GM21717 (cell line): ENCODE results near the gene ALDH1B1.
A peak's percentile ranks its signal among the peaks of the same experiment; 100 is the strongest.

ENCODE experiments used
- ATAC-seq: cut with Tn5 transposase; IDR thresholded peaks from one replicate; pipeline ENCODE4 v1.9.1; 2021; ENCODE audit warnings: mild to moderate bottlenecking, moderate library complexity; ENCODE audit not compliant: unreplicated experiment

ALDH1B1 gene

DNA sequence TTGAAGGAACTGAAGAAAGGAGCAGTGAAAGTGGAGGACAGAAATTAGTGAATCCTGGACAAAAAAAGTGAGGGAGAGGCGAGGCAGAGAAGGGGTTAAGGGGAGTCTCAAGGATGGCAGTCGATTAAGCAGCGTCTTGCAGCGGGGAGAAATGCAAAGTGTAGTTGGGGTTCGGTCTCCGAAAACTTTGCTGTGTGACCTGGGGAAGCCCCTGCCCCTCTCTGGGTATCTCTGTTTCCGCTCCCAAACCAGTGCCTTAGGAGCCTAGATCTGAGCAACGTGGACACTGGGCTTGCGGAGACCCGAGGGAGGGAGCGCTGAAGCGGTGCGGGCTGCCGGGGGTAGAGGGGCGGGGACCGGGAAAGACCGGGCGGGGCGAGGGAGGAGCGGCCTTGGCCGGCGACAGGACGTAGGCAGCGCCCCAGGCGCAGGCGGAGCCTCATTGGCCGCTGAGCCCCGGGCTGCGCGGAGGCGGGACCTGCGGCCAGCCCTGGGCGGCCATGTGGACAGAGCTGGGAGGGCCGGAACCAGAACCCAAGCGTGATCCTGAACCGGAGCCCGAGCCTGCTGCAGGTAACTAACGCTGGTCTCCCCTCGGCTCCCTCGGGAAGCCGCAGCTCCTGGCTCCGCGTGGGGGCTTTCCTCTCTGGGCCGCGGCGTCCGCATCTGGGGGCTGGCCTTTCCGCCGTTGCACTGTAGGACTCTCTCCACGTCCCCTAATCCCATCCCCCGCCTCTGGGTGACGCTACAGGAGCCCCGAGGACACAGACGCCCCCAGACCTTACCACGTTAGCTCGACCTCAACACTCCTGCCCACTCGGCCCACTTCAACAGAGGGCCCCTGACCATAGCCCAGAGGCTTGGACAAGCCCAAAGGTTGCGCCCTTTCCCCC is at the start of gene ALDH1B1:
ALDH1B1 (plus strand) TSS at position 468 of the 893 bp plus-strand sequence. CDS start 3,047 bp downstream, outside the sequence.
- peak; percentile 98 for ATAC-seq

GRCh38 chr9:38343037-38343436 is 49.5 kb upstream of the ALDH1B1 start:
- ATAC-seq = no peak

DNA sequence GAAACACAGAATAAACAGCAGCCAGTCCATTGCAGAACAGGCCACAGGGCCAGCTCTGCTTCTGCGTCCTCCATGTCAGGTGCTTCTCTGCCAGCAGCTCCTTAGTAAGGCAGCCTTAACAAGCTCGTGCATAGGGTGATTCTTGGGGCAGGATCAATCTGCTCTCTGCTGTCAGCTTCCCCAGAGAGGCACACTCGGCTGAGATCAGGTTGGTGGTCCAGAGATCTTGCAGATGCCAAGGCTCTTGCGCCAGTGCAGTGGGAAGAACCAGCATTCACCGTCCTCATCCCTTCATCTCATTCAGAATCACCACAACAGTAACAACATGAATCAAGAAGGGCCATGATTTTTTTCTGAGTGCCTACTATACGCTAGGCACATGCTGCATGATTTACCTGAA is 49.0 kb upstream of the ALDH1B1 start:
- no peak for ATAC-seq

DNA sequence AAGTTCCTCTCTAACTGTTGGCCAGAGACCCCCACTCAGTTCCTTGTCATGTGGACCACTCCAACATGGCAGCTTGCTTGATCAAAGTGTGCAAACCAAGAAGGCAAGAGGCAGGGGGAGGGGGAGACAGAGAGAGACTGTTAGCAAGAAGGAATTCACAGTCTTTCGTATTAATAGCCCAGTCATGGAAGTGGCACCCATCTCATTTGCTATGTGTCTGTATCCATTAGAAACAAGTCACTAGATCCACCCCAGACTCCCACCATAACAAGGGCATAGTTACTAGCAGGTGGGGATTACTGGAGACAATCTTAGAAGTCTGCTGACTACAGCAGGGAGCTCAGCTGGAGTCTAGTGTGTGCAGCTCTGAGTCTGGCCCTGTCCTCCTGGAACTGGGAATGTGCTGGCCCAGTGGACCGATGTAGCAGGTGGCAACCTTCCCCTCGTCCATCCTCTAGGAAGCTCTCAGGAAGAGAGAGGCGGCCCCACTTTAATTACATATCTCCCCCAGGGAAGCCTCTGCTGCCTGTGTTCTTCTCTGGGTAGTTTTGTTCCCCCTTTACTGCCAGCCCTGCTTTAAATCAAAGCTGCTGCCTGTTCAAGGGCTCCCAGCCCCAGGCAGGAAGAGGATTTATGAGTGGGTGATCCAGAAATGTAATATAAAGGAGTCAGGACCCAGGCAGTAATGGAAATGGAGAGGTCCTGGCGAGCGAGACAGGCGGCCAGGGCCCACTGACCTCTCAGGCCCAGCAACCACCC is 47.8 kb upstream of the ALDH1B1 start:
- no peak for ATAC-seq

DNA sequence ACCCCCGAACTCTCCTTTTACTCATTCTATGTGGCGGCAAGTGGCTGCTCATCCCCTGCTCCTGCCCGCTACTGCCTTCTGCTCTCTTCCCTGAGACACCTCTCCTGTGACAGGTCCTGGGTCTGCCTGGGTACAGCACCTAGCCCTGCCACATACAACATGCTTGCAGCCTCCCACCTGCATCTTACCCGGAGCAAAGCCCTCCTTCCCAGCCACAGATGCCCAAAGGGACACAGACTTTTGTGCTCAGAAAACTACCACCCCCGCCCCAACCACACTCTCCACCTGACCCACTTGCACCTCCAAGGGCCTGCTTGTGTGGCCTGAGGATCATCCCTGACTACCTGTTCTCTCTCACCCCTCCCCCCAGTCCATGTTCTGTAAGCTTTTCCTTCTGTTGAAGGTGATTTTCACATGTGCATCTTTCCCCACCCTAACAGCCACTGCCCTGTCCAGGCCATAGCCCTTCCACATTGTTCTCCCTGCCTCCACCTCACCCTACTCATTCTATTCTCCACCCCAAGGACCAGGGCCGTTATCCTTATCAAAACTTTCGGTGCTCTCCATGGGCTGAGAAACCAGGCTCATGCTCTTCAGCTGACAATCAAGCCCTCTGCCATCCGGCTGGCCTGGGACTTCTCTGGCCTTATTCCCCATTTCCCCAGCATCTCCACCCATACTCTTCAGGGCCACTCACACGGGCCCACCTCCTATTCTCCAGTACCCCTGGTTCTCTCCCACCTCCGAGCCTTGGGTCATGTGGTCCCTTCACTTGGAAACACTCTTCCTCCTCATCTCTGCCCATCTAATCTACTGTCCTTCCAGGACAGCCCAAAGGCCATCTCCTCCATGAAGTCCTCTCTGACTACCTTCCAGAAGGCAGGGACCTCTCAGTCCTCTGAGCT is 46.4 kb upstream of the ALDH1B1 start:
- ATAC-seq = no peak

GRCh38 chr9:38346811-38347210 is 45.7 kb upstream of the ALDH1B1 start:
- no peak for ATAC-seq

DNA sequence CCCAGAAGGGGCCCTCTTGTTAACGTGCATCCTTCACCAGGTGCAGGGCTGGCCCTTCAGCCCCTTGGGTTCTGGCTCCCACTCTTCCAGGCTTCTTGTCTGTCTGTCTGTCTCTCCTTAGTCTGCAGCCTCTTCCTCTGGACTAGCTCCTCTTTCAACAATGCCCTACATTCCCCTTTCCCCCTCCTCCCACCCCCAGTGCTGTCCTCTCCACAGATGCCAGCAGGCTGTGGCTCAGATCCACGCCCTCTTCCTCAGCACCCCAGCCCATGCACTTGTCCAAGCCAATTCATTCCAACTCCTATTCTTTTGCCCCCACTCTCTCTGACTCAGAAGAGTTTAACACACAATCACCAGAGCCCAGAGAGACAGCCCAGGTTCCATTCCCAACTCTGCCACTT is 45.2 kb upstream of the ALDH1B1 start:
- no peak for ATAC-seq

- no peak for ATAC-seq
These were observed 44.6 kb upstream of the ALDH1B1 start for GRCh38 chr9:38347946-38348345.

- no peak for ATAC-seq
These were observed 42.0 kb upstream of the ALDH1B1 start for GRCh38 chr9:38350529-38350928.

- ATAC-seq = no peak
These were observed 39.8 kb upstream of the ALDH1B1 start for GRCh38 chr9:38352530-38353328.

- no peak for ATAC-seq
These were observed 37.4 kb upstream of the ALDH1B1 start for GRCh38 chr9:38355115-38355514.

DNA sequence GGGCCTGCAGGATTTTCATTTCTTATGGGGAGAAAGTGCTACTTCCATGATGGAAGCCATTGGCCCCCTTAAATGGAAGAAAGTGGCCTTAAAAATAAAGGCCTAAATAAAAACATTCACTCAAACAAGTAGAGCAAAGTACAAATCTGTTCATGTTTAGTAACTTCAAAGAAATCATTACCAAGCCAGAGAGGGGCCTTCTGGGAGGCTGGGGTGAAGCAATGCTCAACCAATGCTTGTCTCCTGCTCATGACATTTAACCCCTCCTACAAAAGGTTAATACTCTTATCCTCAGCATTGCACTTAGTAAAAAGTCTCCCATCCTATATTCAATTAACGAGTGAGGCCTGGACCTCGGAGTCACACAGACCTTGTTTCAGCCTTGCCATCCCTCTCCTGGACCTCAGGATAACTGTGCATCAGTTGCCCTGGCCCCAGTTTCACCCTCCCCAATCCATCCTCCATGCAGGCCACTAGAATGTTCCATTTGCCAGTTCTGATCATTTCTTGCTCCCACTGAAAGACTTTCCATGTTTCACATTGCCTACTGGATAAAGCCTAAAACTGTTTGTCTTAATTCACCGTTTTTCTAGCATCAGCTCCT is 36.9 kb upstream of the ALDH1B1 start:
- ATAC-seq = no peak

DNA sequence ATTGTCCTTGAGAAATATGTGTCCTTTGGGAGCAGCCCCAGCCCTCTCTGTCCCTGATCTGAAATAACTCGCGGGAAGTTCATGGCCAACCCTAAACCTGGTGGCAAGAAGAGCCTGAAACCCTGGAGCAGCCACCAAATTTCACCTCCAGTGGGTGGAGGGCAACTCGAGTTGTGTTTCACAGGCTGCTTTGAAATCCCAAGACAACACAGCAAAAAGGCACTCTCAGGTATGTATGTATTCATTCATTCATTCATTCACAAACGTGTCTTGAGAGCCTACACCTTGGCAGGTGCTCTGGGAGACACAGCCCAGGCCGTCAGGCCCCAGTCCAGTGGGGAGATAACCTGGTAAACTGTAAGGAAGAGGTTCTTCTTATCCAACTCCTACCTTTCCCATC is 35.7 kb upstream of the ALDH1B1 start:
- ATAC-seq = no peak

DNA sequence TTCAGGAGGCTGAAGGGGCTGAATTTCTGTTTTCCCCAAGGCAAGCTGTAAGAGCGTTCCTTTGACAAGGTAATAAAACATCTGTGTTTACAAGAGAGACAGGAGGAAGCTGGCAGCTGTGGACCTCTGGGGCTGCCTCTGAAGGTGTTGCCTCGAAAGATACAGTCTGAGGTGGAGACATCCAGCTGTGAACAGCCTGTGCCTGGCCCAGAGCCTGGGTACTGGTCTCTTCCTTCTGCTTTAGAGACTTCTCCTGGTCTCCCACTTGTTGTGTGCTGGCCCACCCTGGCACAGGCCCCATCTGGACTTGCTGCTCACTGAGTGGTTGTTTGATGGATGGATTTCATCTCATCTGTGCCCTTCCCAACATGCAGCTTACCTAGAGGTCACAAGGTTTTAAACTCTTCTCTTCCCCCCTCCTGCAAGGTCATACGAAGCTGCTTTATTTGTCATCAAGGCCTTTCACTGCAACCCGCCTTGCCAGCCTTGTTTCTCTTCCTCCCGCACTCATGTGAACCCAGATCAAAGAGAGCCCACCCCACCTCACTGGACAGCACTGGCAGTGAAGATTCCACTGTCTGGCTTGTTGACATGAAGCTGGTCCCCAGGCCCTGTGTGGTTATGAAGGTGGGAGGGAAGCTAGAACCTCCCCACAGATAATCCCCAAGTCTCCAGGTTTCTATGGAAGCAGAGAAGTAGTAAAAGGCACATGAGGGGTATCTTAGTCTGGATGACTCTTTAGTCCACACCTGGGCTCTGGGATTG is 35.0 kb upstream of the ALDH1B1 start:
- ATAC-seq = no peak

DNA sequence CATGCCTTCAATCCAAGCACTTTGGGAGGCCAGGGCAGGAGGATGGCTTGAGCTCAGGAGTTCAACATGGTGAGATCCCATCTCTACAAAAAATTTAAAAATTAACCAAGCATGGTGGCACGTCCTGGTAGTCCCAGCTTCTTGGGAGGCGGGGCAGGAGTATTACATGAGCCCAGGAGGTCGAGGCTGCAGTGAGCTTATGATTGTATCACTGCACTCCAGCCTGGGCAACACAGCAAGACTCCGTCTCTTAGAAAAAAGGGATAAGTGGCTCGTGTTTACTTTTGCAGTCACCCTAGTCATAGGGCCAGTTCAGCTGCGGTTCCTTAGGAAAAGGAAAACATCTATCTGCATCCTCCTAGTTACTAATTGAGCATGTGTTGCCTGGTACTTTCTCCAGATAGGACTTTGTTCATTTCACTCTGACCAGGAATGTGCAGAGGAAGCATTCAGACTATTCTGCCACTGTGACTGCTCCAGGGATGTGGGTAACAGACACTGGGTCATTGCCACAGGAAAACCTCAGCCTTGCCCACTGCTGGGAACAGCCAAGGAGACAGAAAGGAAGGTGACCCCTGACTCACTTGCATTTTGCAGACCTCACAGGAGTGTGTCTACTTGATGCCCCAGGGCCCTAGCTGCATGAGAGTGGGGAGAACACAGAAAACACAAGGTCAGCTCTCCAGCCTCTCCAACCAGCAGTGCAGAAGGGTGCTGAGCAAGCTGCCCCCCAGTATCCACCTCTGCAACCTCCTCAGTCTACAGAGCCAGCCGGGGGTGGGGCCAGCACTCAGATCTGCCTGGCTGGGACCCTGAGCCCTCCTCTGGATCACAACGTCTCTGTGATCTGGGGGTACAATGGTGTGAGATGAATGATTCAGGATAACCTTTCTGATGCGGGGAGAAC is 33.9 kb upstream of the ALDH1B1 start:
- ATAC-seq = no peak

GRCh38 chr9:38359297-38359653 is 33.2 kb upstream of the ALDH1B1 start:
- ATAC-seq = no peak

DNA sequence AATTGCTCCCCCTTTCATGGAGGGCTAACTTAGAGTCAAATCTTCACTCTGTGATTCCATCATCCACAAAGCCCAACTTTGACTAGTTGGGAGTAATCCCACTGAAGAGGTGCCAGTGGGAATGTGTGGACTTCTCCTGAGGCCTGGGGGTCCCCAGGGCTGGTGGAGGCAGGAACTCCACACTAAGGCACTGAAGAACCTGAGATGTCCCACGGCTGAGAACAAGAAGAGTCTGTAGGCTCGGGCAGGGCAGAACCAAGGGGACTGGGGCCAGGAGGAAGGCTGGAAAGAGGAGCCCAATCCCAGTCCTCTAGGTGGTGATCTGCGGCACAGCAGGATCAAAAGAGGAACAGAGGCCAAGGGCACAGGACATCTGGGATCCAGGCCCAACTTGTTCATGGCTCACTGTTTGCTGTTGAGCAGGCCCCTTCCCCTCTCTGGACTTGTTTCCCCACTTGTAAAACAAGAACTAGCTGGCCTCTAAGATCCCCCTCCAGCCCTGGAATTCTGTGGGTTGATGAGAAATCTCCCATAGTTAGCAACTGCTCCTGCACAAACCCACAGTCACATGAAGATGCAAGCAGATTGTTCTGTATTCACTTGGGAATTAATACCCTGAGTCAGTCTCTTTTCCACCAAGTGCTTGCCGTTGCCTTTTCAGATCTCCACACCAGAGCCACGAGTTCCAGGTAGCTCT is 32.7 kb upstream of the ALDH1B1 start:
- no peak for ATAC-seq
